Raji (cell line): ENCODE results near the gene FBLN2.

Source experiments
- POLR2A ChIP-seq: IDR thresholded peaks from 2 replicates; pipeline ENCODE4 v1.6.1; 2011; ENCODE audit warnings: low read depth, low read length, control low read depth; ENCODE audit not compliant: insufficient read depth

The FBLN2 gene

DNA sequence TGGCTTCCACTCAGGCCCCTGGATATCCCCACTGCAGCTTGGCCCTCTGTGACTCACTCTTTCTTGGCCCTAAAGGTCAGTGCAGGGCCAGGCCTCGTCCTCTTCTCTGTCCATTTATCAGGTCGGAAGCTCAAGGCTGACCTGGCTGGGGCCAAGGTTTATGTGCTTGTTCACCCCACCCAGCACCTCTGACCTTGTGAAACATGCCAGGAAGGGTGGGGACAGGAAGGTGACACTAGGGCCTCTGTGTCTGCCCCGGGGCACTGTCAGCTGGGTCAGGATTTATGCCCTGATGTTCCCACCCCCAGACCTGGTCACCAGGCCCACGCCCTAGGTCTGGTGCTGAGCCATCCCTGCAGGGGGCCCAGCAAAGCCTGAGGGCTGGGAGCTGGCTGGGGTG, 103.8 kb downstream of the FBLN2 start:
- no peak for TF ChIP-seq POLR2A

DNA sequence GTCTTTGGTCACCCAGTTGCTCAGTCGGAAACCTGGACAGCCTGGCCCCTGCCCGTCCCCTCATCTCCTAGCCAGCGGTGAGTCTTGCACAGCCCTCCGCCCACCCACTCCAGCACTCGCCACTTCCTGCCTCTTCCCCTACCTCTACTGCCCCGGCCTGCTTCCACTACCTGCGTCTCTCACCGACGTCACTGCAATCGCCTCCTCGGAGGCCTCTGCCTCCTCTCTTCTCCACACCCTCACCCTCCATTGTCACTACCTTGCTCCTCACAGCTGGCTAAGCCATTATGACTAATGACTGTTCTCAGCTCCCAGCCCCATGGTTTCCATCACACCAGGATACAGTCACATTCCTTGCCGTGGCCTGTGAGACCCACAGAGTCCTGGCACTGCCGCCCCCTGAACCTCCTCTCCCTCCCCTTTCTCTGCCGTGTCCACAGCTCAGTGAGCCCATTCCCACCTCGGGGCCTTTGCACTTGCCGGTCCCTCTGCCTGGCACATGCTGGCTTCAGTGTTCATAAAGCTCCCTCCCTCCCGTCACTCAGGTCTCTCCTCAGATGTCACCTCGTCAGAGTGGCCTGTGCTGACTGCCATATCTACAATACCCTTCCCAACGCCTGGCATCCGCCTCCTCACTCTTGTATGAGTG, 104.8 kb downstream of the FBLN2 start:
- TF ChIP-seq POLR2A: no peak

GRCh38 chr3:13654330-13655060, 105.6 kb downstream of the FBLN2 start:
- TF ChIP-seq POLR2A: no peak

GRCh38 chr3:13655061-13655913, 106.4 kb downstream of the FBLN2 start:
- no peak for TF ChIP-seq POLR2A

GRCh38 chr3:13656584-13657301, 107.8 kb downstream of the FBLN2 start:
- TF ChIP-seq POLR2A: no peak

GRCh38 chr3:13657660-13658435, 108.9 kb downstream of the FBLN2 start:
- TF ChIP-seq POLR2A: no peak

GRCh38 chr3:13658681-13659080, 109.8 kb downstream of the FBLN2 start:
- no peak for TF ChIP-seq POLR2A

- TF ChIP-seq POLR2A: no peak
Observed at GRCh38 chr3:13659221-13659969, 110.5 kb downstream of the FBLN2 start.

- TF ChIP-seq POLR2A: no peak
Observed at GRCh38 chr3:13660042-13660874, 111.3 kb downstream of the FBLN2 start.

- no peak for TF ChIP-seq POLR2A
Observed at GRCh38 chr3:13661121-13661520, 112.2 kb downstream of the FBLN2 start.

GRCh38 chr3:13662238-13662847, 113.4 kb downstream of the FBLN2 start:
- no peak for TF ChIP-seq POLR2A

GRCh38 chr3:13663781-13664535, 115.0 kb downstream of the FBLN2 start:
- TF ChIP-seq POLR2A: no peak
